HepG2 (cell line): ENCODE measurements around the gene NPB. TPM values are rescaled to one million over a fixed set of nuclear protein-coding genes. Genes with fewer than 3 reads are reported as not detected.

Experiments
- ATF6 ChIP-seq: sonication (generic); formaldehyde crosslinking; conservative IDR thresholded peaks from 2 replicates; pipeline ENCODE4 v1.4.0; 2020; ENCODE audit warnings: missing genetic modification reagents
- CENPX ChIP-seq: sonication (generic); formaldehyde crosslinking; IDR thresholded peaks from 2 replicates; pipeline ENCODE4 v1.9.0; 2021; ENCODE audit warnings: mild to moderate bottlenecking, missing genetic modification reagents, moderate library complexity
- CSRNP1 ChIP-seq: sonication (generic); formaldehyde crosslinking; IDR thresholded peaks from 2 replicates; pipeline ENCODE4 v1.8.1; 2023; ENCODE audit warnings: mild to moderate bottlenecking, missing genetic modification reagents
- GABPA ChIP-seq, 2 experiments: IDR thresholded peaks; 2 replicates each; pipeline ENCODE4 v1.6.1; 2011 to 2016; ENCODE audit warnings: low read depth in 2 of 2, low read length in 1 of 2, missing biosample characterization in 1 of 2, missing genetic modification characterization in 1 of 2
- GRHL1 ChIP-seq: sonication (generic); formaldehyde crosslinking; conservative IDR thresholded peaks from 2 replicates; pipeline ENCODE4 v1.8.0; 2022; ENCODE audit warnings: missing genetic modification reagents
- MIXL1 ChIP-seq: IDR thresholded peaks from 2 replicates; pipeline ENCODE4 v1.6.1; 2016
- PHB2 ChIP-seq: fragments of 450-650 bp; IDR thresholded peaks from 2 replicates; pipeline ENCODE4 v1.6.1; 2018; ENCODE audit not compliant: partially characterized antibody
- RBFOX2 ChIP-seq: fragments of 200-400 bp; formaldehyde crosslinking; IDR thresholded peaks from 2 replicates; pipeline ENCODE4 v1.6.1; 2017; ENCODE audit warnings: low read depth, mild to moderate bottlenecking, low read length
- SRSF9 ChIP-seq: fragments of 200-400 bp; formaldehyde crosslinking; IDR thresholded peaks from 2 replicates; pipeline ENCODE4 v1.6.1; 2018; ENCODE audit warnings: borderline replicate concordance, mild to moderate bottlenecking, low read depth, low read length; ENCODE audit not compliant: insufficient read depth, poor library complexity, severe bottlenecking
- STAT5B ChIP-seq: sonication (generic); formaldehyde crosslinking; IDR thresholded peaks from 2 replicates; pipeline ENCODE4 v1.4.0; 2020; ENCODE audit warnings: missing genetic modification reagents
- TGIF2 ChIP-seq: IDR thresholded peaks from 2 replicates; pipeline ENCODE4 v1.6.1; 2016; ENCODE audit warnings: control low read depth, missing compliant biosample characterization
- TP53 ChIP-seq: sonication (generic); formaldehyde crosslinking; conservative IDR thresholded peaks from 2 replicates; pipeline ENCODE4 v1.4.0; 2020; ENCODE audit warnings: missing genetic modification reagents
- ZMYM3 ChIP-seq: sonication (generic); formaldehyde crosslinking; IDR thresholded peaks from 2 replicates; pipeline ENCODE4 v1.5.1; 2020; ENCODE audit warnings: mild to moderate bottlenecking, missing genetic modification reagents
- ZNF142 ChIP-seq: sonication (generic); formaldehyde crosslinking; IDR thresholded peaks from 2 replicates; pipeline ENCODE4 v1.4.0; 2020; ENCODE audit warnings: missing genetic modification reagents
- ZNF354B ChIP-seq: sonication (generic); formaldehyde crosslinking; IDR thresholded peaks from 2 replicates; pipeline ENCODE4 v1.8.0; 2022; ENCODE audit warnings: mild to moderate bottlenecking, missing genetic modification reagents
- ZNF564 ChIP-seq: sonication (generic); formaldehyde crosslinking; IDR thresholded peaks from 2 replicates; pipeline ENCODE4 v1.8.1; 2023; ENCODE audit warnings: mild to moderate bottlenecking, missing genetic modification reagents
- ZNF598 ChIP-seq: sonication (generic); formaldehyde crosslinking; IDR thresholded peaks from 2 replicates; pipeline ENCODE4 v1.5.1; 2020; ENCODE audit warnings: mild to moderate bottlenecking, missing genetic modification reagents, borderline replicate concordance
- ZNF724P ChIP-seq: sonication (generic); formaldehyde crosslinking; IDR thresholded peaks from 2 replicates; pipeline ENCODE4 v1.8.0; 2022; ENCODE audit warnings: missing genetic modification reagents, borderline replicate concordance
- polyA plus RNA-seq, 8 experiments: library from polyadenylated mRNA; depleted of rRNA in 3 of 8; stranded (reverse) in 7 of 8; unstranded in 1 of 8; fragments of >200 nt; fragmentation: Illumina TruSeq in 4 of 8; extraction: Trizol in 4 of 8; gene quantifications; 2 replicates each; pipeline versions ENCODE4 v1.2.1 to v1.2.3, GENCODE V29; 2011 to 2016; ENCODE audit warnings: low read depth in 4 of 8, missing spikeins in 1 of 8, mixed read lengths in 1 of 8; ENCODE audit not compliant: insufficient read depth in 1 of 8
- total RNA-seq, 5 experiments: library from RNA; depleted of rRNA; stranded (reverse); fragments of >200 nt; fragmentation: Illumina TruSeq; extraction: Trizol; gene quantifications; 2 replicates each; pipeline ENCODE4 v1.2.3, GENCODE V29; 2016; ENCODE audit warnings: low read depth in 1 of 5

Gene NPB
- total and polyA plus RNA-seq, 2 of the 13 experiments (the other 11 are each of a cell fraction or from before 2014, with no cell fraction given), result 0.11 to 0.93 TPM

GRCh38 chr17:81926451-81927151, 24.6 kb downstream of the NPB start (continued):
- TF ChIP-seq CSRNP1 (CRISPR knock-in tag) (0 out of 2 replicates have a peak, but pooled peaks have one; percentile 15), GABPA (IDR thresholded peaks at IDR 0.05; ENCODE audit: low read depth, low read length) (no peak), GABPA (CRISPR knock-in tag; IDR thresholded peaks at IDR 0.05; ENCODE audit: low read depth) (peak; percentile 75), ATF6 (CRISPR knock-in tag) (no peak), ZMYM3 (0 out of 2 replicates have a peak, but pooled peaks have one; percentile 8), CENPX (no peak), ZNF142 (no peak), ZNF598 (CRISPR knock-in tag) (peak; percentile 79; the same call in 1 of the 2 replicates), TGIF2 (peak; percentile 92), SRSF9 (no peak), MIXL1 (no peak), GRHL1 (CRISPR knock-in tag) (no peak), ZNF564 (no peak), PHB2 (no peak), TP53 (CRISPR knock-in tag) (no peak), ZNF724P (CRISPR knock-in tag) (no peak), STAT5B (no peak), RBFOX2 (peak; percentile 85; the same call in 1 of the 2 replicates), ZNF354B (CRISPR knock-in tag) (0 out of 2 replicates have a peak, but pooled peaks have one; percentile 39)
